HL-60 (cell line): ENCODE measurements around the gene BBS9.
"Not testable (repeated sequence)": the region's sequence is repeated elsewhere in the genome, so short reads cannot be mapped to it uniquely, and the experiment has no call there.

Experiments
- DNase-seq, 2 experiments: peaks; one replicate each; pipeline ENCODE4 v3.0.0-alpha.2; 2010 to 2020; ENCODE audit warnings: low read depth in 1 of 2, low spot score in 1 of 2
- H3K27ac ChIP-seq: fragments of 250-450 bp; sonication (Bioruptor Pico); replicated peaks from 2 replicates; pipeline ENCODE4 v1.5.1; 2020; ENCODE audit warnings: mild to moderate bottlenecking, moderate library complexity
- H3K27me3 ChIP-seq: fragments of 250-450 bp; sonication (Bioruptor Pico); 2 replicates; pipeline ENCODE4 v1.5.1; 2021; ENCODE audit warnings: mild to moderate bottlenecking, moderate library complexity; ENCODE audit not compliant: insufficient read depth, poor library complexity, severe bottlenecking
- H3K4me3 ChIP-seq: replicated peaks from 2 replicates; pipeline ENCODE4 v1.5.1; 2011; ENCODE audit warnings: mild to moderate bottlenecking, control low read depth, low read length; ENCODE audit not compliant: insufficient read depth
- GABPA ChIP-seq: IDR thresholded peaks from 2 replicates; pipeline ENCODE4 v1.6.1; 2012; ENCODE audit warnings: low read depth
- POLR2AphosphoS5 ChIP-seq: IDR thresholded peaks from 2 replicates; pipeline ENCODE4 v1.6.1; 2012; ENCODE audit warnings: low read depth
- SPI1 ChIP-seq: IDR thresholded peaks from 2 replicates; pipeline ENCODE4 v1.6.1; 2012; ENCODE audit warnings: low read depth, mild to moderate bottlenecking, borderline replicate concordance
- TF ChIP-seq, protein P1 (sequence below): IDR thresholded peaks from 2 replicates; pipeline ENCODE4 v1.6.1; 2012; ENCODE audit warnings: low read depth; ENCODE audit not compliant: insufficient replicate concordance
- TF ChIP-seq, protein P2 (sequence below): IDR thresholded peaks from one replicate; pipeline ENCODE4 v1.5.1; 2011; ENCODE audit warnings: low read length, control low read depth, inconsistent platforms; ENCODE audit not compliant: insufficient read depth

BBS9 gene

DNA sequence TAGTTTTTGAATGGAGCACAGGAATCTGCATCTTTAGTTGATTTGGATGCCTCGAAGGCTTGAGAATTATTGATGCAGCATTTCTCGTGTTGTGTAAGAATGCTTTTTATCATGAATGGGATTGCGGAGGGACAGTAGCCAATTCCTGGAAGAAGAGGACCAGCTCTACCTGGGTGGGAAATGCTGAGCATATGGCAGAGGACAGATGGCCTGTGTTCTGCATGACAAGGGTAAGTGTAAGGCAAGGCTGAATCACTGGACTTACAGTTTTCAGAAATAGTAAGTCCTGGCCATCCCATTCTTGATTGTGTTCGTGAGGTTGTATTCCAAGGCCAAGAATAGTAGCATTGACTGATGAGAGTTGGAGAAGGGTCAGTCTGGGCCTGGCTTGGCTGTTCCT, 36.1 kb upstream of the BBS9 start:
- Histone ChIP-seq H3K4me3 (no peak overlapping the region), H3K27ac (no peak overlapping the region), H3K27me3 (no peaks in the 10 kb centered on the region)
- TF ChIP-seq POLR2AphosphoS5 (no peak), SPI1 (no peak), GABPA (no peak)
- TF ChIP-seq, protein P1, sequence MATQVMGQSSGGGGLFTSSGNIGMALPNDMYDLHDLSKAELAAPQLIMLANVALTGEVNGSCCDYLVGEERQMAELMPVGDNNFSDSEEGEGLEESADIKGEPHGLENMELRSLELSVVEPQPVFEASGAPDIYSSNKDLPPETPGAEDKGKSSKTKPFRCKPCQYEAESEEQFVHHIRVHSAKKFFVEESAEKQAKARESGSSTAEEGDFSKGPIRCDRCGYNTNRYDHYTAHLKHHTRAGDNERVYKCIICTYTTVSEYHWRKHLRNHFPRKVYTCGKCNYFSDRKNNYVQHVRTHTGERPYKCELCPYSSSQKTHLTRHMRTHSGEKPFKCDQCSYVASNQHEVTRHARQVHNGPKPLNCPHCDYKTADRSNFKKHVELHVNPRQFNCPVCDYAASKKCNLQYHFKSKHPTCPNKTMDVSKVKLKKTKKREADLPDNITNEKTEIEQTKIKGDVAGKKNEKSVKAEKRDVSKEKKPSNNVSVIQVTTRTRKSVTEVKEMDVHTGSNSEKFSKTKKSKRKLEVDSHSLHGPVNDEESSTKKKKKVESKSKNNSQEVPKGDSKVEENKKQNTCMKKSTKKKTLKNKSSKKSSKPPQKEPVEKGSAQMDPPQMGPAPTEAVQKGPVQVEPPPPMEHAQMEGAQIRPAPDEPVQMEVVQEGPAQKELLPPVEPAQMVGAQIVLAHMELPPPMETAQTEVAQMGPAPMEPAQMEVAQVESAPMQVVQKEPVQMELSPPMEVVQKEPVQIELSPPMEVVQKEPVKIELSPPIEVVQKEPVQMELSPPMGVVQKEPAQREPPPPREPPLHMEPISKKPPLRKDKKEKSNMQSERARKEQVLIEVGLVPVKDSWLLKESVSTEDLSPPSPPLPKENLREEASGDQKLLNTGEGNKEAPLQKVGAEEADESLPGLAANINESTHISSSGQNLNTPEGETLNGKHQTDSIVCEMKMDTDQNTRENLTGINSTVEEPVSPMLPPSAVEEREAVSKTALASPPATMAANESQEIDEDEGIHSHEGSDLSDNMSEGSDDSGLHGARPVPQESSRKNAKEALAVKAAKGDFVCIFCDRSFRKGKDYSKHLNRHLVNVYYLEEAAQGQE, result no peak
- TF ChIP-seq, protein P2, sequence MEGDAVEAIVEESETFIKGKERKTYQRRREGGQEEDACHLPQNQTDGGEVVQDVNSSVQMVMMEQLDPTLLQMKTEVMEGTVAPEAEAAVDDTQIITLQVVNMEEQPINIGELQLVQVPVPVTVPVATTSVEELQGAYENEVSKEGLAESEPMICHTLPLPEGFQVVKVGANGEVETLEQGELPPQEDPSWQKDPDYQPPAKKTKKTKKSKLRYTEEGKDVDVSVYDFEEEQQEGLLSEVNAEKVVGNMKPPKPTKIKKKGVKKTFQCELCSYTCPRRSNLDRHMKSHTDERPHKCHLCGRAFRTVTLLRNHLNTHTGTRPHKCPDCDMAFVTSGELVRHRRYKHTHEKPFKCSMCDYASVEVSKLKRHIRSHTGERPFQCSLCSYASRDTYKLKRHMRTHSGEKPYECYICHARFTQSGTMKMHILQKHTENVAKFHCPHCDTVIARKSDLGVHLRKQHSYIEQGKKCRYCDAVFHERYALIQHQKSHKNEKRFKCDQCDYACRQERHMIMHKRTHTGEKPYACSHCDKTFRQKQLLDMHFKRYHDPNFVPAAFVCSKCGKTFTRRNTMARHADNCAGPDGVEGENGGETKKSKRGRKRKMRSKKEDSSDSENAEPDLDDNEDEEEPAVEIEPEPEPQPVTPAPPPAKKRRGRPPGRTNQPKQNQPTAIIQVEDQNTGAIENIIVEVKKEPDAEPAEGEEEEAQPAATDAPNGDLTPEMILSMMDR, result no peak
- no peak for DNase-seq

DNA sequence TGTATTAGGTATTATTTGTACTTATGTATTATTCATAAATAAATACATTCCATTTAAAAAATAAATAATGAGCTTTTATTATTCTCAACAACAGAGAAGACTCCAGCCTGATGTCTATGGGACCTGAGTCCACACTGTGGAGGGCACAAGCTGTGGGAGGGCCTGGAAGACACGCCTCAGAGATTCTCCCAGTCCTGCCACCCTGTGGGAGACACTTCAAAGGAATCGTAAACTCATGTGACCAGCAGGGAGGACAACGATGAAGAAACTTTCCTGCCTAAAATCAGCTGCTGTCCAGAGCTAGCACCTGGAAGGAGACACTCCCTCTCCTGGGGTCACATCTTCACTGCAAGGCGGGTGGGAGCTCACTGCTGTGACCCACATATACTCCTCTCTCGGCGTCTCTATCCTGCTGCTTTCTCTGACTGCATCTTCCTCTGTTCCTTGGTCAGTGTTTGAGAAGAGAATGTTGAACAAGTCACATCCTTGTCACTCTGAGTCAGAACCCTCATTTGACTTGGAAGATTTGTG, 34.6 kb upstream of the BBS9 start:
- not testable (repeated sequence) for H3K27ac ChIP-seq, H3K4me3 ChIP-seq, DNase-seq, H3K27me3 ChIP-seq

DNA sequence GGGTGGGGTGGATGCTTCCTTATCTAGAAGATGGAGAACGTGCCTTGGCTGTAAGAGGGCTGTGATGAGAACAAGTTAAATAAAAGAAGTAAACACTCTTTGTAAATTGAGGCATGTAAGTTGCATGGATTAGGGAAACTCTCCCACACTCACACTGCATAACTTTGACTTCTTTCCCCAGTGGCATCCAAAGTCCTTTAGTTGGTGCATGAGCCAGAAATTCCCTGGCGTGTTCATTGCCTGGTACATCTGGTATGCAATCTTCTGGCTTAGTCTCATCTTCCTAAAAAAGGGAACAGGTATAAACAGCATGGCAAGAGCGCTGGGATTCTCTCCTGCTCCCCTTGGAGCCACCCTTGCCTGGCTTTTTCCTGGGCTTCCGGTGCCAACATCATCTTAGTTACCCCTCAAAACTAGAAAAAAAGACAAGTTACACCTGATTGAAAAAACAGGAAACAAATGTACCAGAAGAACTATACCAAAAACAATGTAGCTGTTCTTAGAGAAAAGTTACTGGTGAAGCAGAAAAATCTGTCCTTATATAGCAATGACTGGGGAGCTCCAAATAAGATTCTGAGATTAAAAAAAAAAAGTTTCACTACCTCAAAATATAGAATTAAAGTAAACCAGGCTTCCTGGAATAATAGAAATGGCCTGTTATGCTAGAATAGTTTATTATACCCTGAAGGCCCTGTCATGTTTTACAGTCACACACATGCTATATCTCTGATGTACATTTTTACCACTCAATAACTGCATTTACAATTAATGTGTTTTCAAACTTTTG, 30.0 kb upstream of the BBS9 start:
- H3K4me3 ChIP-seq, result no peak overlapping the region
- H3K27me3 ChIP-seq, result no peaks in the 10 kb centered on the region
- DNase-seq, result no peak
- H3K27ac ChIP-seq, result no peak overlapping the region
- TF ChIP-seq, protein P2, result no peak
- TF ChIP-seq, protein P1, result no peak
- no peak for TF ChIP-seq POLR2AphosphoS5
- no peak for TF ChIP-seq GABPA
- no peak for TF ChIP-seq SPI1

DNA sequence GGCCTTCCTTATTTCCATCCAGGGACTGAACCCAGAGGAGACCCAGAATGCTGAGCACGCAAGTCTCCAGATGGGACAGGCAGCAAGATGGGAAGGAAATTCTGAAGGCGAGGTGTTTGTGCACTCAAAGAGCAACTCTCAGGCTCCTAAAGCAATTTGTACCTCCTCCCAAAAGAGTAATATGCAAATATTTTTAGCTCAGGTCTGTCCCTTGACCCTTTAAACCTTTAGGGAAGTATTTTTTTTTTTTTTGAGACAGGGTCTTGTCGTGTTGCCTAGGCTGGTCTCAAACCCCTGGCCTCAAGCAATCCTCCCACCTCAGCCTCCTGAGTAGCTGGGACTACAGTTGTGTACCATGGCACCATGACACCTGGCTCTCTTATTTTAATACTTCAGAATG, 28.6 kb upstream of the BBS9 start:
- TF ChIP-seq, protein P1, result no peak
- TF ChIP-seq, protein P2, result no peak
- no peak for TF ChIP-seq GABPA
- no peak for TF ChIP-seq POLR2AphosphoS5
- TF ChIP-seq SPI1, result no peak
- Histone ChIP-seq H3K27me3 (no peaks in the 10 kb centered on the region), H3K27ac (no peak overlapping the region), H3K4me3 (no peak overlapping the region)
- DNase-seq, result no peak
